Stimulated activated CD8-positive, alpha-beta memory T cell treated with anti-CD3 and anti-CD28 coated beads, Interleukin-4, amount 100 ng/mL, for 4 hours (primary cell): Measurements from ENCODE around the gene LRCH1.
"Not testable (repeated sequence)": the region's sequence is repeated elsewhere in the genome, so short reads cannot be mapped to it uniquely, and the experiment has no call there.

Source experiments
- DNase-seq, 2 donors: peaks; one replicate each; pipeline ENCODE4 v3.0.0-alpha.2; 2020; ENCODE audit warnings: low read depth in 2 of 2, low spot score in 1 of 2

Gene LRCH1

GRCh38 chr13:46747031-46747820 is 194.3 kb downstream of the LRCH1 start:
- DNase-seq, result no peak

GRCh38 chr13:46748300-46748699 is 195.3 kb downstream of the LRCH1 start:
- no peak for DNase-seq

- DNase-seq, result no peak
Observed at GRCh38 chr13:46749951-46750350, 197.0 kb downstream of the LRCH1 start.

DNA sequence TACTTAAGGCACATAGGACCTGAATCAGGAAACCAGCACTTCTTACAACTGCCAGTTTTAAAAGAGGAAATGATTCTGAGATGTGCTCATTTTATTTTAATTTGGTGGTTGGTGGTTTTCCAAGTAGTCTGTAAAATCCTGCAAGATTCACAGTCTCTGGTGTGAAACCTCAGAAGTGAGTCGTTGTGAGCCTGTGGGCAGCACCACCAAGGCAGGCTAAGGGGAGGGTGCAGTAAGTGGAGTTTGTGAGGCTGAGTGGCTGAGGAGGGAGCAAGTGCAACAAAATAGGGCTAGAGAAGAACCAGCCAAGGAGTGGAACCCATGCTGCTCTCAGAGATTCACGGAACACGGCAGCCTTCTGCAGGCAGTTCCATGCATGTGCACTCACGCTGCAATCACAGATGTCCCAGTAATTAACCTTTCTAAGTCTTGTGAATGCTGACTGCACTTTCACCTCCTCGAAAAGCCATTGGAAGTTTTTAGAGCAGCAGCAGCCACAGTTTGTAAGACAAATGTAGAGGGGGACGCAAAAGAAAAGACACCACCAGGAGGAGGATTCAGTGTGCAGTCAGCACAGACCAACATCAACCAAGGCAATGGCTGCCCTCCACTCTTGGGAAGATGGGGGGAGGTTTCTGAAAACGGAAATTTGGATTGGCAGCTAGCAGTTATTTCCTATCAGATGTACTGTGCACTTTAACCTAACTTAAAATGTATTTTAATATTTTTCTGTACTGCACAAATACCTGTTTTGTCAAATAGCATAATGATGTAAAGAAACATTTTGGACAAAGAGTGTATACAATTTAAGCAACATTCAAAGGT is 199.1 kb downstream of the LRCH1 start:
- DNase-seq, result peak; percentile 7 to 47

DNA sequence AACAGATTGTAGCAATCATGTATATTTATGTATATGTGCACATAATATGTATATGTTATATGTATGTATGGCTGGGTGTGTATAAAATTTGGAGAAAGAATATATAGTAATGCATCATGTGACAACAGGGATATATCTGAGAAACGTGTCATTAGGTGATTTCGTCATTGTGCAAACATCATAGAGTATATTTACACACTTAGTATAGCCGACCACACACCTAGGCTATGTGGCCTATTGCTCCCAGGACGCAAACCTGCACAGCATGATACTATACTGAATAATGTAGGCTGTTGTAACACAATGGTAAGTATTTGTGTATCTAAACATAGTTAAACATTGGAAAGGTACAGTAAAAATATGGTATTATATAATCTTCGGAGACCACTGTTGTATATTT is 200.2 kb downstream of the LRCH1 start:
- DNase-seq, result no peak

- no peak for DNase-seq
Observed at GRCh38 chr13:46753917-46754316, 200.9 kb downstream of the LRCH1 start.

- no peak for DNase-seq
Observed at GRCh38 chr13:46754812-46755211, 201.8 kb downstream of the LRCH1 start.

GRCh38 chr13:46755508-46755907 is 202.5 kb downstream of the LRCH1 start:
- not testable (repeated sequence) for DNase-seq

- no peak for DNase-seq
Observed at GRCh38 chr13:46756977-46757376, 204.0 kb downstream of the LRCH1 start.

DNA sequence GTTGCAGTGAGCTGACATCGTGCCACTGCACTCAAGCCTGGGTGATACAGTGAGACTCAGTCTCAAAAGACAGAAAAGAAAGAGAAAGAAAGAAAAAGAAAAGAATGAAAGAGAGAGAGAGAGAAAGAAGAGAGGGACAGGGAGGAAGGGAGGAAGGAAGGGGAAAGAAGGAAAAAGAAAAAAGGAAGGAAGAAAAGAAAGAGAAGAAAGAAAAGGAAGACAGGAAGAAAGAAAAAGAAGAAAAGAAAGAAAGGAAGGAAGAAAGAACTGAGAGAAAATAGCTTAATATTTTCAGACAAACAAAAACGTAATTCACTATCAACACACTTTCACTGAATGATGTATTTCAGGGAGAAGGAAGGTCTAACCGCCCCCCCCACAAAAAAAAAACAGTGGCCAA is 204.7 kb downstream of the LRCH1 start:
- no peak for DNase-seq

DNA sequence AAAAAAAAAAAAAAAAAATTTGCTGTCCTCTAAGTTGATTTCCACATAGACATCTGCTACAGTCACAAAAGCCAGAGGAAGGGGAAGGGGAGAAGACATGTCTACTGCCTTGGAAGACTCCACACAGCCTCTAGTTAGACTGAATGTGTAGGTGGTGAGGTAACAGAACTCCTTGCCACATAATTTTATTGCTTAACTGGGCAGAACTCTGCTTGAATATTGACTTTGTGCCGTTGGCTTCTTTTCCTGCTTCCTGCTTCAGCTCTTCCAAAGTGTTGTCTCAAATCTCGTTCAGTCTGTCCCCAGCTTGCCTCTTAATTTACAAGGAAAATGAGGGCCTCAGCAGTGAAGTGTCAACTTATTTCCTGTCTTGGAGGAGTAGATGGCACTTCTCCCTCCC is 206.9 kb downstream of the LRCH1 start:
- DNase-seq, result no peak

DNA sequence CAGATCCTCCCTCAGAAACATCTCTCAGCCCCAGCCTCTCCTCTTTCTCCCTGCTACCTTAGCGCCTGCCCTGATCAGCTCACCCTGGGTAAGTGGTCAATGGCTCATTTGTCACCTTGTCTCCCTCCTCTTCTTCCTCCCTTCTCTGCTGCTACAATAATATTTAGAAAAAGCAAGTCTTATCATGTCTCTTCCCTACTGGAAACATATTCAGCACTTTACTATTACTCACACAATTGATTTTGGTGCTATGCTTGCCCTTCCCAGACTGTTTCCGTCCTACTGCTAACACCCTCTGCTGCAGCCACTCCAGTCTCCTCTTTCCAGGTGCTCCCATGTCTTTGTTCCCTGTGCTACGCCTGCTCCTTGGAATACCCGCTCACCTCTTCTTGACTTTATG is 208.2 kb downstream of the LRCH1 start:
- no peak for DNase-seq

GRCh38 chr13:46761866-46762265 is 208.9 kb downstream of the LRCH1 start:
- no peak for DNase-seq

GRCh38 chr13:46769925-46770324 is 217.0 kb downstream of the LRCH1 start:
- DNase-seq, result not testable (repeated sequence)

DNA sequence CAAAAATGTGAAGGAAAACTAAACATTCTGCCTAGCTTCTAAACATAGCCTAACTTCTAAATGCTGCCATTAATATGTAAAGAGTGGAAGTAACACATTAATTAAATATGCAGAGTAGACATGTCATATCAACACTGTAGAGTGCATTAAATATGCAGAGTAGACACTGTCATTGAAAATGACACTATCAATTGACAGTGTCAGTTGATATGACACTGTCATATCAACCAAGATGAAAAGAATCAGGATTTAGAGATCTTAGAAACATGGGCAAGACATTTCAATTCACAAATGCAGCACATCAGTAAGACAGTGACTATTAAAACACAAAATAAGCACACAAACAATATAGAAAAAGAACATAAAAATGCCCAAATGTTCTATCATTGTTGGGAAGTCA is 218.7 kb downstream of the LRCH1 start:
- no peak for DNase-seq

DNA sequence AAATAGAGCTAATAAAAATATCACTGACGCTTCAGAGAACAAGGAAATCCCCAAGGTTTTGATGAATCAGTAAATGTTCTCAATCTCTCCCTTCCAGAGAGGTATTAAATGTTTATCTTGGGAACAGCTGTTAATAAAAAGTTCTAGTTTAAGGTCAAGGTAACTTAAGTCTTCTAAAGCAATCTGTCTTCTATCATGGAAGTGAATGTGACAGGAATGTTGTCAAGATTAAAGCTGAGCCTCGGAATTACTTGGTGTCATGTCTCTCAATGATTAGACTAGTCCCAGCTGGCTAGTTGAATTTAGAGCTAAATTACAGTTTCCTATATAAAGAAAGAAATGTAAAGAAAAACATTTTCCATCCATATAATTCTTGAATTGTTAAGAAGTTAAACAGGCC is 220.6 kb downstream of the LRCH1 start:
- no peak for DNase-seq

DNA sequence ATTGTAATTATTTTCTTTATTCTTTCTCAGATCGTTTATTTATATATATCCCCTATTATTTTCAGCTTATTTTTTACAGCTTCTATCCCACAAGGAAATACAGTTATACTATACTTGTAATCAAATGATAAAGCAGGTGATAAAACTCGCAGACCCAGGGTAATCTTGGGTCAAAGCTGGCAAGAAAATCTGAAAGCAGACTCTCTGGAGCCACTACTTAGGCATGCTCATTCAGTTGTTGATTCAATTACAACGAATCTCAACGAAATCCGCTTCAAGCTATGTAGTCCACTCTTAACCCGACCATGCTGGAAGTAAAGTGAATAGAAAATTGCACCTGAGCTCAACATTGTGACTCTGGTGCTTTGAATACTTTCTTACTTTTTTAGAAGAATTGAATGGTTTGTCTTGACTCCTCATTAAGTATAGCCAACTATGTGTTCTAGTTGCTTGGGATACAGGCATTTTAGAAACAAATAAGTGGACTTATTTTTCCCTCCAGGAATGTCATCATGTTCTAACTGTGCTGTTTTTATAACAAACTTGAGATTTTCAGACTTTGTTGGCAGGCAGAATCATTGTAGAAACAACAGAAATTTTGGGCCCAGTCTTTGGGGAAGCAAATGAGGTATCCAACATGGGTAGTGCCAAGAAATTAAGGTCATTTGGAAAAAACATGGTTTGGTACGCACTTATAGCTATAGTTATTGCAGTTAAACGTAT is 222.6 kb downstream of the LRCH1 start:
- DNase-seq, result no peak

- no peak for DNase-seq
Observed at GRCh38 chr13:46778095-46778494, 225.1 kb downstream of the LRCH1 start.

DNA sequence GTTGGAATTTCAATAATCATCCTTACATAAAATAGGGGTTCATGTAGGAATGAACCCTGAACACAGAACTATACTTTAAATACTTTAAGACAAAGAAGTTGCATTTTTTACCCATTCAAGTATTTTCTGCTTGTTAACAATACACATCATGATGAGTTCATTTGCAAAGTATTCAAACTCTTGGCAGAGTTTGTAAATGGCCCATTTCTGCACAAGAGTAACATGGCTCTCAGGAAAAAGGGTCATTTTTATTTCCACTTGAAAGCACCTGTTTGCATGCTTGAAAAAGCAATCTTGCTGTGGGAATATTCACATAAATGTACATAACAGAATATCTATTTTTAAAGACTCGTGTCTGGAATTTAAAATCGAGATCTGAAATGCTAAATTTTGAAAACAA is 225.9 kb downstream of the LRCH1 start:
- no peak for DNase-seq

DNA sequence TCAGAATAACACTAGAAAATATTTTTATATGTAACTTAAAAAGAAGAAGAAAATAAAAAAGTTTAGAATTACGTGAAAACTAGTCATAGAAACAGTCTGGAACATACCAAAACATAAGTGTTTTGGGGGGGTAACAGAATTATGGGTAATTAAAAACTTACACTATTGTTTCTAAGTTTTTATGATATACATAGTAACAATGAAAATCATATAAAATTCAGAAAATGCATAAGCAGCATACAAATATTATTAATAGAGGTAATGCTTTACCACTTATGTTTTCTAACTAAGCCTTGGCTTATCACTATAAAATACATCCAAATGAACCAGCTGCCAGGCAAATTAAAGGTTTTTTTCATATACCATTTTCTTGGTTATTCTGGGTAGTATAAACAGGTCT is 229.1 kb downstream of the LRCH1 start:
- DNase-seq, result no peak

DNA sequence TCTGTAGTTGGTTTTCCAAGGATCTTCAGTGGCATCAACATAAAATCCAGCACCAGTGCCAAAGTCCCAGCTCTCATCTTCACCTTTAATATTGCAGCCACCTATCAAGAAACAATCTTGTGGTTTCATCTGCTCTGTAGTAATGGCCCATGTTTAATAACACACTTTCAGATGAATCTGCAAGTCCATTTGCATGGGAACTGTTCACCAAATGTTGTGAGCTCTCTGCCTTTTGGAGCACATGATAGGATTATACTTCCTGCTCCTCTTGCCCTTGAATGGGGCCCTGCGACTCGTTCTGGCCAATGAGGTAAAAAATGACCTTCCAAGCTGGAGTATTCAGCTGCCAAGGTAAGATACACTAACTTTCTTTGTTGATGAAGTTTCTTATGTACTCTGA is 229.7 kb downstream of the LRCH1 start:
- DNase-seq, result no peak

- DNase-seq, result no peak
Observed at GRCh38 chr13:46783504-46783903, 230.5 kb downstream of the LRCH1 start.
